Measurements from ENCODE around the gene UQCC3. TPM values are rescaled to one million over a fixed set of nuclear protein-coding genes. Genes with fewer than 3 reads are reported as not detected.

Gene UQCC3
- total and polyA plus RNA-seq, 2 of the 13 experiments (the other 11 are each of a cell fraction or from before 2014, with no cell fraction given), result 7.7 to 16.0 TPM

- Histone ChIP-seq H3K4me2 (ENCODE audit: low read depth, low read length) (no peak overlapping the region), H3K4me3 (replicated peaks in 1 of 3; ENCODE audit: insufficient read depth in 1 of 3, low read depth in 2 of 3, low read length in 3 of 3) (no peak overlapping the region), H3K27me3 (ENCODE audit: control insufficient read depth in 1 of 2, insufficient read depth in 2 of 2, low read length in 2 of 2) (no peaks in the 10 kb centered on the region), H3K9me3 (ENCODE audit: low read length) (no peaks in the 10 kb centered on the region), H4K20me1 (ENCODE audit: insufficient read depth, low read length) (no peaks in the 10 kb centered on the region; the same call in 1 of the 2 replicates), H3K79me2 (ENCODE audit: insufficient read depth, low read length) (peaks cover 5% of the 10 kb centered on the region), H3K36me3 (replicated peaks in 1 of 2; ENCODE audit: control insufficient read depth in 1 of 2, insufficient read depth in 2 of 2, low read length in 2 of 2) (peaks cover 27 to 90% of the 10 kb centered on the region in 2 experiments), H3K4me1 (ENCODE audit: insufficient read depth, low read length) (no peaks in the 10 kb centered on the region), H2AFZ (ENCODE audit: low read length) (no peak overlapping the region), H3K9ac (ENCODE audit: insufficient read depth, low read depth, low read length) (no peak overlapping the region), H3K27ac (ENCODE audit: extremely low read length, insufficient read depth, low read length) (peak overlapping the region; percentile 30)
- ChIA-PET CTCF (ENCODE audit: low intra/inter-chr PET ratio, low total read pairs) (no interaction called here), POLR2A (interaction anchor here (1.3 to 1.5 kb wide), 2 partner anchors 14 to 60 kb away, joined by 3 read pairs; partner anchors contain the start of genes HNRNPUL2 and INTS5)
- no peak for FAIRE-seq
- 0 out of 2 replicates have a peak, but pooled peaks have one; percentile 11 for TF ChIP-seq FOSL2 (CRISPR knock-in tag; IDR thresholded peaks at IDR 0.05)
- TF ChIP-seq MTA1 (CRISPR knock-in tag; IDR thresholded peaks at IDR 0.05; ENCODE audit: borderline replicate concordance), result no peak
- TF ChIP-seq POLR2AphosphoS5 (IDR thresholded peaks at IDR 0.05; ENCODE audit: low read depth, low read length), result peak; percentile 20; the same call in 1 of the 2 replicates
- no peak for TF ChIP-seq ZNF446 (CRISPR knock-in tag; IDR thresholded peaks at IDR 0.05)
- no peak for TF ChIP-seq HNRNPH1 (optimal IDR thresholded peaks at IDR 0.05; ENCODE audit: low read depth, low read length)
- no peak for TF ChIP-seq NCOA2 (CRISPR knock-in tag; IDR thresholded peaks at IDR 0.05)
- no peak for TF ChIP-seq ZNF264 (CRISPR knock-in tag; IDR thresholded peaks at IDR 0.05)
- no peak for TF ChIP-seq ZSCAN21 (CRISPR knock-in tag; IDR thresholded peaks at IDR 0.05; ENCODE audit: borderline replicate concordance)
- TF ChIP-seq ZZZ3 (CRISPR knock-in tag; IDR thresholded peaks at IDR 0.05; ENCODE audit: borderline replicate concordance), result no peak
- no peak for TF ChIP-seq NR3C1 (CRISPR knock-in tag; IDR thresholded peaks at IDR 0.05)
- no peak for DNase-seq (ENCODE audit: low spot score)
- in situ Hi-C loops (cut with HindIII; ENCODE audit: extremely low pct_ligation_motif_present, low pct_unique_long_range_greater_than_20kb), result no loop called here
- TSS peak; percentile 25 for BruUV-seq (replicated peaks)
- WGBS (ENCODE audit: low lambda C conversion rate), result 87% methylated on average over 2 of the region's 2 CpGs
- intact Hi-C loops (cut with micrococcal nuclease; ENCODE audit: unreplicated experiment), result no loop called here
- ATAC-seq, result peak; percentile 43
Measured at GRCh38 chr11:62713343-62713742, 41.9 kb downstream of the UQCC3 start.
